GM18499 (cell line): ENCODE data around the gene TRIM13.
"Not testable (repeated sequence)": the region's sequence is repeated elsewhere in the genome, so short reads cannot be mapped to it uniquely, and the experiment has no call there.

Experiments used
- ATAC-seq: cut with Tn5 transposase; IDR thresholded peaks from one replicate; pipeline ENCODE4 v1.9.1; 2021; ENCODE audit warnings: moderate number of reproducible peaks; ENCODE audit not compliant: insufficient read depth, unreplicated experiment

TRIM13 gene

GRCh38 chr13:49996951-49997895, at the start of gene TRIM13:
TSS of gene TRIM13 (plus strand) at chr13:49997042. CDS start at chr13:50011941, 14,899 bp downstream.
- ATAC-seq = peak; percentile 48

- ATAC-seq = not testable (repeated sequence)
Measured at GRCh38 chr13:49948777-49949270, 48.0 kb upstream of the TRIM13 start.

- ATAC-seq = no peak
Measured at GRCh38 chr13:49951754-49952535, 44.9 kb upstream of the TRIM13 start.

GRCh38 chr13:49953560-49953959, 43.3 kb upstream of the TRIM13 start:
- no peak for ATAC-seq

GRCh38 chr13:49954674-49955455, 42.0 kb upstream of the TRIM13 start:
- no peak for ATAC-seq

GRCh38 chr13:49956131-49956530, 40.7 kb upstream of the TRIM13 start:
- ATAC-seq = no peak

- ATAC-seq = no peak
Measured at GRCh38 chr13:49958321-49958720, 38.5 kb upstream of the TRIM13 start.

GRCh38 chr13:49967456-49967855, 29.4 kb upstream of the TRIM13 start:
- no peak for ATAC-seq

- ATAC-seq = no peak
Measured at GRCh38 chr13:49972709-49973108, 24.1 kb upstream of the TRIM13 start.

GRCh38 chr13:49975826-49976225, 21.0 kb upstream of the TRIM13 start:
- ATAC-seq = no peak

- ATAC-seq = no peak
Measured at GRCh38 chr13:49976314-49977258, 20.3 kb upstream of the TRIM13 start.

- no peak for ATAC-seq
Measured at GRCh38 chr13:49977992-49978391, 18.9 kb upstream of the TRIM13 start.

- ATAC-seq = no peak
Measured at GRCh38 chr13:49980266-49980665, 16.6 kb upstream of the TRIM13 start.

- ATAC-seq = no peak
Measured at GRCh38 chr13:49985129-49985528, 11.7 kb upstream of the TRIM13 start.

- ATAC-seq = no peak
Measured at GRCh38 chr13:49986471-49986870, 10.4 kb upstream of the TRIM13 start.

GRCh38 chr13:49990612-49991011, 6.2 kb upstream of the TRIM13 start:
- not testable (repeated sequence) for ATAC-seq

GRCh38 chr13:49993111-49993510, 3.7 kb upstream of the TRIM13 start:
- no peak for ATAC-seq

- ATAC-seq = no peak
Measured at GRCh38 chr13:49993666-49994065, 3.2 kb upstream of the TRIM13 start.

GRCh38 chr13:49995625-49996101, 1.2 kb upstream of the TRIM13 start:
- ATAC-seq = no peak
